ENCODE data around the gene ZDHHC6.
"Not testable (repeated sequence)": the region's sequence is repeated elsewhere in the genome, so short reads cannot be mapped to it uniquely, and the experiment has no call there.

Gene ZDHHC6

DNA sequence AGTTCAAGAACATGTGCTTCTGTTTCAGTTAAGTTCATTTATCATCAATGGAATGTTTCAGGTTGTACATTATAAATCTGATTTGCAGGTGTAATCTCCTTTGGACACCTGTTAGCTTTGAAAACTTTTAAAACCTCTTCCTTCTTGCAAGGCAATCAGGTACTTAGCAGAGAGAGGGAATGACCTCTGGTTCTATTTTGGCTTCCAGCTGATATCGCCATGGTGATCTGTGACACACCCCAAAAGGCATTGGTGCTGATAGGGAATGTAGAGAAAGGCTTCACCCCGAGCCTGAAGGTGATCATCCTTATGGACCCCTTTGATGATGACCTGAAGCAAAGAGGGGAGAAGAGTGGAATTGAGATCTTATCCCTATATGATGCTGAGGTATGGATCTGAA is 37.4 kb downstream of the ZDHHC6 start:
- no peak overlapping the region for H3K4me3 ChIP-seq (replicated peaks in 1 of 2; ENCODE audit: low read depth in 2 of 2, low read length in 2 of 2)
- DNase-seq (ENCODE audit: low read depth in 2 of 2) = no peak
- TF ChIP-seq, protein P1, sequence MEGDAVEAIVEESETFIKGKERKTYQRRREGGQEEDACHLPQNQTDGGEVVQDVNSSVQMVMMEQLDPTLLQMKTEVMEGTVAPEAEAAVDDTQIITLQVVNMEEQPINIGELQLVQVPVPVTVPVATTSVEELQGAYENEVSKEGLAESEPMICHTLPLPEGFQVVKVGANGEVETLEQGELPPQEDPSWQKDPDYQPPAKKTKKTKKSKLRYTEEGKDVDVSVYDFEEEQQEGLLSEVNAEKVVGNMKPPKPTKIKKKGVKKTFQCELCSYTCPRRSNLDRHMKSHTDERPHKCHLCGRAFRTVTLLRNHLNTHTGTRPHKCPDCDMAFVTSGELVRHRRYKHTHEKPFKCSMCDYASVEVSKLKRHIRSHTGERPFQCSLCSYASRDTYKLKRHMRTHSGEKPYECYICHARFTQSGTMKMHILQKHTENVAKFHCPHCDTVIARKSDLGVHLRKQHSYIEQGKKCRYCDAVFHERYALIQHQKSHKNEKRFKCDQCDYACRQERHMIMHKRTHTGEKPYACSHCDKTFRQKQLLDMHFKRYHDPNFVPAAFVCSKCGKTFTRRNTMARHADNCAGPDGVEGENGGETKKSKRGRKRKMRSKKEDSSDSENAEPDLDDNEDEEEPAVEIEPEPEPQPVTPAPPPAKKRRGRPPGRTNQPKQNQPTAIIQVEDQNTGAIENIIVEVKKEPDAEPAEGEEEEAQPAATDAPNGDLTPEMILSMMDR (IDR thresholded peaks at IDR 0.05; ENCODE audit: low read depth, low read length) = no peak

- DNase-seq (ENCODE audit: low read depth in 2 of 2) = no peak
- TF ChIP-seq, protein P1 (IDR thresholded peaks at IDR 0.05; ENCODE audit: low read depth, low read length) = no peak
- H3K4me3 ChIP-seq (replicated peaks in 1 of 2; ENCODE audit: low read depth in 2 of 2, low read length in 2 of 2) = no peak overlapping the region
Observed at GRCh38 chr10:112407696-112408095, 39.0 kb downstream of the ZDHHC6 start.

GRCh38 chr10:112406806-112407205 is 39.9 kb downstream of the ZDHHC6 start:
- DNase-seq (ENCODE audit: low read depth in 2 of 2); H3K4me3 ChIP-seq (replicated peaks in 1 of 2; ENCODE audit: low read depth in 2 of 2, low read length in 2 of 2): not testable (repeated sequence)

DNA sequence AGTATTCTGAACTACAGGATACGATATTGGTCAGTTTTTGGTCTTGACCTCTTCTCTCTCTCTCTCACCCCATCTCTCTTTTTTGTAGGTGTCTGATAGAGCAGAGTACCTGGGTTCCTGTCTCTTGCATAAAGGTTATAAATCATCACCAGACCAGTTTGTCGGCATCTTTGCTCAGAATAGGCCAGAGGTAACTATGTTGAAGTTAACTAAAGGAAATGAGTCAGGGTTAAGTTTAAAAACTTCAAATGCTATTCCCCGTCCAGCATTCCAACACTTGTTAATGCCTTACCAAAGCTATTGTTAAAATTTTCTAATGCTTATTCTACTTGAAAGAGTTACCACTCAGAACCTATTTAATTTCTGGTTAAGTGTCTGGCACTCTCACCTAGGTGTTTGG is 42.1 kb downstream of the ZDHHC6 start:
- peak in 1 of 2 donors; percentile 13 for DNase-seq (ENCODE audit: low read depth in 2 of 2)
- no peak overlapping the region for H3K4me3 ChIP-seq (replicated peaks in 1 of 2; ENCODE audit: low read depth in 2 of 2, low read length in 2 of 2)
- TF ChIP-seq, protein P1 (IDR thresholded peaks at IDR 0.05; ENCODE audit: low read depth, low read length) = no peak

DNA sequence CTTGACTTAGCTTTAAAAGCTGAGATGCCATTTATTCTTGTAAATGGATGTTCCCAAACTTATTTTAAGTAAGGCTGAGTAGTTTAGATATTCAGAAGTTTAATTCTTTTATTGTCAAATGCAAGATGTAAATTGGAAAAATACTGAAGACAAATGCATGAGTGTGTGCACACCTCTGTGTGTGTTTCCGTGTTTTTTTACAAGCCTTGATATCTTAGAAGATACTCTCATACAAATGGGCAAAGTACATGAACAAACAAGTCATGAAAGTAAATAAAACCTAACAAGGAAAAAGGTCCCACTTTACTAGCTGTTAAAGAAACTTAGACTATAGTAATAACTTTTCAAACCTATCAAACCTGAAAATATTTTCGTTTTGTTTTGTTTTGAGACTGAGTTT is 43.8 kb downstream of the ZDHHC6 start:
- no peak for DNase-seq (ENCODE audit: low read depth in 2 of 2)

DNA sequence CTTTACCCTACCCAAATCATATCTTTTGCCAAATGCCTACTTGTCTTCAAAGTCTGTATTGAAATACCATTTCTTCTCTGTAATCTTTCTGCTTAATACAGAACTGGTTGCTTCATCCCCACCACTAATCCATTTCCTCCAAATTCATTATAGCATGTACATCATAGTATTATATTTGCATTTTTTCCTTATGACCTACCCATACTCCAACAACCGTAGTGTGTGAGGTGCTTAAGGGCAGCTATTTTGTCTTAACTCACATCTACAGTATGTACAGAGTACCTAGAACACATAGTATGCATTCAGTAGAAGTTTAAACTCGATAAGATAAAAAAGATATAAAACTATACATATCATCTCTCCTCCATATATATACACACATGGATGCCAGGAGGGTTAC is 49.1 kb downstream of the ZDHHC6 start:
- no peak overlapping the region for H3K4me3 ChIP-seq (replicated peaks in 1 of 2; ENCODE audit: low read depth in 2 of 2, low read length in 2 of 2)
- TF ChIP-seq, protein P1 (IDR thresholded peaks at IDR 0.05; ENCODE audit: low read depth, low read length) = no peak
- no peak for DNase-seq (ENCODE audit: low read depth in 2 of 2)

More for the DNA sequence above, 43.8 kb downstream of the ZDHHC6 start:
- no peak overlapping the region for H3K4me3 ChIP-seq (replicated peaks in 1 of 2; ENCODE audit: low read depth in 2 of 2, low read length in 2 of 2)
- TF ChIP-seq, protein P1 (IDR thresholded peaks at IDR 0.05; ENCODE audit: low read depth, low read length) = no peak

DNA sequence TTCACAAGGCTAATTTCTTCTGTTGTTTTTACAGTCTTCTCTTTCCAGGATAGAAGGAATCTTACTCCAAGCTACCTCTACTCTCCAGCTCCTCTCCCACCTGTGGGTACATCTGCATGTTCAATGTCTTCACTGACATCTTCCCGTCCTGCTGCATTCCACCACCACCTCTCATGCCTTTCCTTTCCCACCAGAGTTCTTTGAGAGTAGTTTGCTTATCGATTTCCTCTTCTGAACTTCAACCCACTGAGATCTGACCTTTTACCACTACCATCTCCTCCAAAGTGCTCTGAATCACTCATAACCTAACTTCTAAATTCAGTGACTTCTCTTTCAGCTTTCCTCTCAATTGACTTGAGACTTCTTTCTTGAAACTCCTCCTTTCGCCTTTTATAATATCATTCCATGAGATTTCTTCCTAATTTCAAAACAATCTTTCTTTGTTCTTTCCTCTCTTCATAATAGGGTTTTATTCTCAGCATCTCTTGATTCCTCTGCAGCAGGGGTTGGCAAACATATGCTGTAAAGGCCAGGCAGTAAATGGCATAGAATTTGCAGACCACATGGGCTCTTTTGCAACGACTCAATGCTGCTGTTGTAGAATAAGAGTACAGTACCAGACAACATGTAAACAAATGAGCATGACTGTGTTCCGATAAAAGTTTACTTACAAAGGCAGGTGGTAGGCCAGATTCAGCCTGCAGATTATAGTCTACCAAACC is 50.7 kb downstream of the ZDHHC6 start:
- no peak for DNase-seq (ENCODE audit: low read depth in 2 of 2)
- TF ChIP-seq, protein P1 (IDR thresholded peaks at IDR 0.05; ENCODE audit: low read depth, low read length) = no peak
- no peak overlapping the region for H3K4me3 ChIP-seq (replicated peaks in 1 of 2; ENCODE audit: low read depth in 2 of 2, low read length in 2 of 2)

All from cardiac fibroblast (primary cell).